Astrocyte (in vitro differentiated cells and primary cell): ENCODE results near the gene PLCG1. TPM values are rescaled to one million over a fixed set of nuclear protein-coding genes. Genes with fewer than 3 reads are reported as not detected.

Source experiments
- DNase-seq: peaks from one replicate; pipeline ENCODE4 v3.0.0-alpha.2; 2010; ENCODE audit warnings: low read depth
- FAIRE-seq: peaks from 2 replicates; lab custom pipeline; 2011; peaks lifted over from hg19 to GRCh38; lab: Jason Lieb, UNC
- H2AFZ ChIP-seq: 2 replicates; pipeline ENCODE4 v1.6.0; 2012; ENCODE audit warnings: low read depth, low read length, inconsistent platforms
- H3K27ac ChIP-seq: 2 replicates; pipeline ENCODE4 v1.5.1; 2011; ENCODE audit warnings: low read depth, low read length, inconsistent platforms
- H3K27me3 ChIP-seq: 2 replicates; pipeline ENCODE4 v1.6.0; 2011; ENCODE audit warnings: low read length, inconsistent platforms; ENCODE audit not compliant: insufficient read depth
- H3K36me3 ChIP-seq: 2 replicates; pipeline ENCODE4 v1.5.1; 2011; ENCODE audit warnings: low read length, inconsistent platforms; ENCODE audit not compliant: insufficient read depth
- H3K4me1 ChIP-seq: 2 replicates; pipeline ENCODE4 v1.5.1; 2011; ENCODE audit warnings: low read length, inconsistent platforms; ENCODE audit not compliant: insufficient read depth
- H3K4me2 ChIP-seq: 2 replicates; pipeline ENCODE4 v1.6.0; 2012; ENCODE audit warnings: low read length, inconsistent platforms
- H3K4me3 ChIP-seq: 2 replicates; pipeline ENCODE4 v1.5.1; 2011; ENCODE audit warnings: low read depth, mild to moderate bottlenecking, low read length, inconsistent platforms; ENCODE audit not compliant: insufficient read depth
- H3K79me2 ChIP-seq: 2 replicates; pipeline ENCODE4 v1.6.0; 2012; ENCODE audit warnings: mild to moderate bottlenecking, low read length, inconsistent platforms; ENCODE audit not compliant: insufficient read depth
- H3K9ac ChIP-seq: 2 replicates; pipeline ENCODE4 v1.6.0; 2012; ENCODE audit warnings: mild to moderate bottlenecking, low read length, inconsistent platforms
- H3K9me3 ChIP-seq: 2 replicates; pipeline ENCODE4 v1.5.1; 2012; ENCODE audit warnings: low read depth, mild to moderate bottlenecking, low read length, inconsistent platforms; ENCODE audit not compliant: insufficient read depth
- H4K20me1 ChIP-seq: 2 replicates; pipeline ENCODE4 v1.6.0; 2012; ENCODE audit warnings: low read length, inconsistent platforms; ENCODE audit not compliant: insufficient read depth
- H3K27ac Mint-ChIP-seq: one replicate; pipeline ENCODE4 v1.8.0; 2021; ENCODE audit warnings: mild to moderate bottlenecking, mixed read lengths; ENCODE audit not compliant: unreplicated experiment
- H3K27me3 Mint-ChIP-seq: one replicate; pipeline ENCODE4 v1.8.0; 2021; ENCODE audit warnings: low read depth, mixed read lengths; ENCODE audit not compliant: unreplicated experiment
- H3K36me3 Mint-ChIP-seq: one replicate; pipeline ENCODE4 v1.8.0; 2021; ENCODE audit warnings: low read depth, mixed read lengths; ENCODE audit not compliant: unreplicated experiment
- H3K4me1 Mint-ChIP-seq: one replicate; pipeline ENCODE4 v1.8.0; 2021; ENCODE audit warnings: low read depth, mixed read lengths; ENCODE audit not compliant: unreplicated experiment
- H3K4me3 Mint-ChIP-seq: one replicate; pipeline ENCODE4 v1.8.0; 2021; ENCODE audit warnings: mild to moderate bottlenecking, moderate library complexity, mixed read lengths; ENCODE audit not compliant: unreplicated experiment
- H3K9me3 Mint-ChIP-seq: one replicate; pipeline ENCODE4 v1.8.0; 2021; ENCODE audit warnings: mild to moderate bottlenecking, mixed read lengths; ENCODE audit not compliant: unreplicated experiment
- EZH2 ChIP-seq: IDR thresholded peaks from 2 replicates; pipeline ENCODE4 v1.6.1; 2012; ENCODE audit warnings: mild to moderate bottlenecking, low read length, inconsistent platforms; ENCODE audit not compliant: insufficient read depth
- total RNA-seq: library from RNA; stranded (reverse); gene quantifications from 2 replicates; pipeline ENCODE4 v1.2.1, GENCODE V29; 2021
- TF ChIP-seq, protein P1 (sequence below): IDR thresholded peaks from 2 replicates; pipeline ENCODE4 v1.5.1; 2011; ENCODE audit warnings: low read depth, mild to moderate bottlenecking, inconsistent platforms, low read length, moderate library complexity; ENCODE audit not compliant: insufficient read depth

Gene PLCG1
- total RNA-seq, 1 donor from 2014 or later: 129 TPM

DNA sequence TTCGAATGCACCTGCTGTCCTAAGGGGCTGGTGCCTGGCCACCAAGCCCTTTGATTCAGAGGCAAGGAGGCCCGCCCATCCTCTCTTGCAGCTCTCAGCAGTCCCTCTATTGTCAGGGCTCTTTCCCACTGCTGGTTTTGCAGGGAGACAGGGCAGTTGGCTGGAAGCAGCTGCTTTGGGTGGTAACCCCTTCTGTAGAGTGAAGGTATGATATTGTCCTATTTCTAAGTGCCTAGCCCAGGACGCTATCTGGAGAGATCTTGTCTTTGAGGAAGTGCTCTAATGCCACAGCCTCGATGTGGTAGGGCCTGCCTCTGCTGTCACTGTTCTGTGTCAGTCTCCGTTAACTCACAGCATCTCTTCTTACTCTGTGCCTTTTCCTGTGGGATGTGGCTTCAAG is 5.6 kb downstream of the PLCG1 start:
- TF ChIP-seq EZH2: no peak
- TF ChIP-seq, protein P1, sequence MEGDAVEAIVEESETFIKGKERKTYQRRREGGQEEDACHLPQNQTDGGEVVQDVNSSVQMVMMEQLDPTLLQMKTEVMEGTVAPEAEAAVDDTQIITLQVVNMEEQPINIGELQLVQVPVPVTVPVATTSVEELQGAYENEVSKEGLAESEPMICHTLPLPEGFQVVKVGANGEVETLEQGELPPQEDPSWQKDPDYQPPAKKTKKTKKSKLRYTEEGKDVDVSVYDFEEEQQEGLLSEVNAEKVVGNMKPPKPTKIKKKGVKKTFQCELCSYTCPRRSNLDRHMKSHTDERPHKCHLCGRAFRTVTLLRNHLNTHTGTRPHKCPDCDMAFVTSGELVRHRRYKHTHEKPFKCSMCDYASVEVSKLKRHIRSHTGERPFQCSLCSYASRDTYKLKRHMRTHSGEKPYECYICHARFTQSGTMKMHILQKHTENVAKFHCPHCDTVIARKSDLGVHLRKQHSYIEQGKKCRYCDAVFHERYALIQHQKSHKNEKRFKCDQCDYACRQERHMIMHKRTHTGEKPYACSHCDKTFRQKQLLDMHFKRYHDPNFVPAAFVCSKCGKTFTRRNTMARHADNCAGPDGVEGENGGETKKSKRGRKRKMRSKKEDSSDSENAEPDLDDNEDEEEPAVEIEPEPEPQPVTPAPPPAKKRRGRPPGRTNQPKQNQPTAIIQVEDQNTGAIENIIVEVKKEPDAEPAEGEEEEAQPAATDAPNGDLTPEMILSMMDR: no peak
- peaks cover 100% of the 10 kb centered on the region for H3K79me2 ChIP-seq
- H3K27me3 ChIP-seq: no peaks in the 10 kb centered on the region
- H3K27ac ChIP-seq: no peak overlapping the region
- peaks cover 99% of the 10 kb centered on the region for H4K20me1 ChIP-seq
- no peak overlapping the region for H3K4me2 ChIP-seq
- H3K36me3 Mint-ChIP-seq: peaks cover 4% of the 10 kb centered on the region
- H3K27me3 Mint-ChIP-seq: no peaks in the 10 kb centered on the region
- DNase-seq (no peak), FAIRE-seq (no peak)
- peaks cover 37% of the 10 kb centered on the region for H3K4me1 ChIP-seq
- no peak overlapping the region for H3K27ac Mint-ChIP-seq
- no peak overlapping the region for H2AFZ ChIP-seq
- no peaks in the 10 kb centered on the region for H3K9me3 Mint-ChIP-seq
- no peaks in the 10 kb centered on the region for H3K9me3 ChIP-seq
- no peak overlapping the region for H3K4me3 Mint-ChIP-seq
- H3K9ac ChIP-seq: no peak overlapping the region
- H3K4me3 ChIP-seq: no peak overlapping the region
- peaks cover 36% of the 10 kb centered on the region for H3K4me1 Mint-ChIP-seq
- no peaks in the 10 kb centered on the region for H3K36me3 ChIP-seq

DNA sequence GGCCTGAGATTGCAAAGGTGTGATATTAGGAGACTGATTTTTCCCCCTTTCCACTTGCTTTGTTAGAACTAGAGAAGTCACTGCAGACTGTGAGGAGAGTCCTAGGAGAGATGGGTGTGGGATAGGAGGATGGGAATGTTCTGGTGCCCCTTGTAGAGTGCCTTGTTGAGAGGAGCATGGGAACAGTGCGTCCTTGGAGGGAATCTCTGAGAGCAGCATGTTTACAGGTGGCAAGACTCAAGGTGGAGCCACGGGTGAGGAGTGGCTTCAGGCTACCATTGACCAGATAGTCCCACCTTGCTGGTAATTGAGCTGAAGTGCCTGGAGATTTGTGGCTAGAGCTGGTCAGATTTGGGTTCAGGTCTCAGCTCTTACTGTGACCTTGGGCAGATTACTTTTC is 6.0 kb downstream of the PLCG1 start:
- Histone ChIP-seq H3K4me2 (no peak overlapping the region), H3K79me2 (peaks cover 100% of the 10 kb centered on the region), H3K36me3 (no peaks in the 10 kb centered on the region), H3K9ac (no peak overlapping the region), H3K9me3 (no peaks in the 10 kb centered on the region), H3K4me1 (peaks cover 37% of the 10 kb centered on the region), H3K27me3 (no peaks in the 10 kb centered on the region), H3K4me3 (no peak overlapping the region), H2AFZ (no peak overlapping the region), H4K20me1 (peaks cover 100% of the 10 kb centered on the region), H3K27ac (no peak overlapping the region)
- no peak for TF ChIP-seq EZH2
- TF ChIP-seq, protein P1: no peak
- FAIRE-seq (no peak), DNase-seq (no peak)
- H3K9me3 Mint-ChIP-seq: no peaks in the 10 kb centered on the region
- no peaks in the 10 kb centered on the region for H3K27me3 Mint-ChIP-seq
- H3K4me3 Mint-ChIP-seq: no peak overlapping the region
- H3K27ac Mint-ChIP-seq: no peak overlapping the region
- peaks cover 4% of the 10 kb centered on the region for H3K36me3 Mint-ChIP-seq
- H3K4me1 Mint-ChIP-seq: peaks cover 36% of the 10 kb centered on the region

DNA sequence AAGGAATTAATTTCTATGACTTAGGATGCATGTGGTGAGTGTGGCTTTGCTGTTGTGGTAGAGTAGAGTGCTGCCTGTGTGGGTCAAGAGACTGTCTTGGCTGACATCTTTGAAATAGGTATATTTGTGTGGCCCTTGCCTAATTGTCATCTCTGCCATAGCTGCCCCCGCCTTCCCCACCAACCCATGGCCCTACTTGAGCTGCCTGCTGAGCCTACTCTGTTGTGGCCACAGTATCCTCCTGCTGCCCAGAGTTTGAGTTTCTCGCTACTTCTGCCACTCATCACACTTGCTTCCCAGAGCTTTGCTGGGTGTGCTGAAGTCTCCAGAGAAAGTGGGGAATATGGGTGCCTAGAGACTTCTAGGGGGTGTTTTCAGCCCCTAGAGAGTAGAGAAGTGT is 8.0 kb downstream of the PLCG1 start:
- Mint-ChIP-seq H3K4me3 (no peak overlapping the region), H3K36me3 (peaks cover 5% of the 10 kb centered on the region), H3K27ac (no peak overlapping the region), H3K27me3 (no peaks in the 10 kb centered on the region), H3K4me1 (peaks cover 33% of the 10 kb centered on the region), H3K9me3 (peaks cover 3% of the 10 kb centered on the region)
- TF ChIP-seq EZH2: no peak
- TF ChIP-seq, protein P1: no peak
- Histone ChIP-seq H3K4me1 (peaks cover 24% of the 10 kb centered on the region), H3K4me3 (no peak overlapping the region), H2AFZ (no peak overlapping the region), H3K9ac (no peak overlapping the region), H3K79me2 (peaks cover 100% of the 10 kb centered on the region), H3K4me2 (no peak overlapping the region), H4K20me1 (peaks cover 100% of the 10 kb centered on the region), H3K9me3 (no peaks in the 10 kb centered on the region), H3K27me3 (no peaks in the 10 kb centered on the region), H3K36me3 (no peaks in the 10 kb centered on the region), H3K27ac (no peak overlapping the region)
- no peak for DNase-seq
- FAIRE-seq: no peak
